Activated CD4-positive, alpha-beta memory T cell treated with anti-CD3 and anti-CD28 coated beads, Interleukin-2, amount 10 ng/mL, durations not matched to agents 7 days and 5 days (primary cell): ENCODE measurements around the gene TULP4. TPM values are rescaled to one million over a fixed set of nuclear protein-coding genes. Genes with fewer than 3 reads are reported as not detected.

Experiments used
- CTCF ChIA-PET: fragments of 350-600 bp; sonication (Branson Sonifier 250); formaldehyde crosslinking; loops from one replicate; lab custom pipeline; 2021; ENCODE audit warnings: antibody characterized with exemption, inconsistent platforms; lab: Charles Lee
- POLR2A ChIA-PET: fragments of 350-600 bp; sonication (Branson Sonifier 250); formaldehyde crosslinking; loops from one replicate; lab custom pipeline; 2021; ENCODE audit warnings: antibody characterized with exemption; lab: Charles Lee
- DNase-seq: peaks from one replicate; pipeline ENCODE4 v3.0.0-alpha.2; 2020
- H3K27ac Mint-ChIP-seq: one replicate; pipeline ENCODE4 v1.8.0; 2021; ENCODE audit warnings: mild to moderate bottlenecking, mixed read lengths
- H3K27me3 Mint-ChIP-seq: one replicate; pipeline ENCODE4 v1.8.0; 2021; ENCODE audit warnings: mixed read lengths
- H3K36me3 Mint-ChIP-seq: one replicate; pipeline ENCODE4 v1.8.0; 2021; ENCODE audit warnings: low read depth, mixed read lengths
- H3K4me1 Mint-ChIP-seq: one replicate; pipeline ENCODE4 v1.8.0; 2021; ENCODE audit warnings: mixed read lengths
- H3K4me3 Mint-ChIP-seq: one replicate; pipeline ENCODE4 v1.8.0; 2021; ENCODE audit warnings: mild to moderate bottlenecking, mixed read lengths
- H3K9me3 Mint-ChIP-seq: one replicate; pipeline ENCODE4 v1.8.0; 2021; ENCODE audit warnings: mixed read lengths
- total RNA-seq, 2 experiments: library from RNA; stranded (reverse); gene quantifications; one replicate each; pipeline ENCODE4 v1.2.3, GENCODE V29; 2021

The TULP4 gene
- total RNA-seq, 2 experiments from 2014 or later: 25.0 to 27.0 TPM

DNA sequence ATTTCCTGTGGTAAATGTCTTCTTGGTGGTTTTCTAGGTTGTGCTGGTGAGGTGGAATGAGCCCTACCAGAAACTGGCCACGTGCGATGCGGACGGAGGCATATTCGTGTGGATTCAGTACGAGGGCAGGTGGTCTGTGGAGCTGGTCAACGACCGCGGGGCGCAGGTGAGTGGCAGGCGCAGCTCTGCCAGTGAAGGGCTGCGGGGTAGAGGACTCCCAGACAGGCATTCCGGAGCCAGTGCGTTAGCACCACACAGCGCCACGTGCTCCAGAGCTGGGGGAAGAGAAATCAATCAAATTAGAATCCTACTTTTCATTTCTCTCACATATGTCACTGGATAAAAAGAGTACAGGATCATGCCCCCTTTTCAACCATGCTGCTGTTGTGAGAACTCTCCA lies 100.8 kb downstream of the TULP4 start:
- DNase-seq: no peak
- Mint-ChIP-seq H3K4me3 (no peak overlapping the region), H3K36me3 (no peaks in the 10 kb centered on the region), H3K27me3 (no peaks in the 10 kb centered on the region), H3K4me1 (no peaks in the 10 kb centered on the region), H3K27ac (no peak overlapping the region), H3K9me3 (no peaks in the 10 kb centered on the region)
- CTCF ChIA-PET: interaction anchor here (0.5 kb wide), 1 partner anchor 336 kb away, joined by 3 read pairs; no protein-coding TSS in a partner anchor
- POLR2A ChIA-PET: no interaction called here

- ChIA-PET POLR2A (no interaction called here), CTCF (no interaction called here)
- DNase-seq: no peak
- Mint-ChIP-seq H3K4me3 (no peak overlapping the region), H3K27ac (no peak overlapping the region), H3K27me3 (no peaks in the 10 kb centered on the region), H3K36me3 (no peaks in the 10 kb centered on the region), H3K9me3 (no peaks in the 10 kb centered on the region), H3K4me1 (no peaks in the 10 kb centered on the region)
These were observed 101.7 kb downstream of the TULP4 start for GRCh38 chr6:158413814-158414565.

DNA sequence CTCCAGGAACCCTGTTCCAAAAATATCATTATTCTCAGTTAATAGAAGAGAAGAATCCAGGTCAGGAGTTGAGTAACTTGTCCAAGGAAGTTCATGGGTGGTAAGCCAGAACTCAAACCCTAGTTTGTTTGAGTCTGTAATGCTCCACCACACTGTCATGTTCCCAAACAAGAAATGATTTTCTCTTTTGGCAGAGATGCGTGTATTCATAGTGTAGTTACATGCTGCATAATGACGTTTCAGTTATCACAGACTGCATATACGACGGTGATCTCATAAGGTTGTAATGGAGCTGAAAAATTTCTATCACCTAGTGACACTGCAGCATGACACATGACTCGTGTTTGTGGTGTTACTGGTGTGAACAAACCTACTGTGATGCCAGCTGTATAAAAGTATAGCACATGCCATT lies 102.6 kb downstream of the TULP4 start:
- Mint-ChIP-seq H3K27ac (no peak overlapping the region), H3K9me3 (peaks cover 2% of the 10 kb centered on the region), H3K4me1 (no peaks in the 10 kb centered on the region), H3K4me3 (no peak overlapping the region), H3K27me3 (no peaks in the 10 kb centered on the region), H3K36me3 (no peaks in the 10 kb centered on the region)
- no peak for DNase-seq
- ChIA-PET CTCF (no interaction called here), POLR2A (no interaction called here)

- H3K9me3 Mint-ChIP-seq: peaks cover 2% of the 10 kb centered on the region
- no peaks in the 10 kb centered on the region for H3K27me3 Mint-ChIP-seq
- H3K36me3 Mint-ChIP-seq: no peaks in the 10 kb centered on the region
- no peaks in the 10 kb centered on the region for H3K4me1 Mint-ChIP-seq
- no peak overlapping the region for H3K27ac Mint-ChIP-seq
- no peak overlapping the region for H3K4me3 Mint-ChIP-seq
- DNase-seq: no peak
- CTCF ChIA-PET: no interaction called here
- POLR2A ChIA-PET: no interaction called here
These were observed 103.4 kb downstream of the TULP4 start for GRCh38 chr6:158415666-158416065.

DNA sequence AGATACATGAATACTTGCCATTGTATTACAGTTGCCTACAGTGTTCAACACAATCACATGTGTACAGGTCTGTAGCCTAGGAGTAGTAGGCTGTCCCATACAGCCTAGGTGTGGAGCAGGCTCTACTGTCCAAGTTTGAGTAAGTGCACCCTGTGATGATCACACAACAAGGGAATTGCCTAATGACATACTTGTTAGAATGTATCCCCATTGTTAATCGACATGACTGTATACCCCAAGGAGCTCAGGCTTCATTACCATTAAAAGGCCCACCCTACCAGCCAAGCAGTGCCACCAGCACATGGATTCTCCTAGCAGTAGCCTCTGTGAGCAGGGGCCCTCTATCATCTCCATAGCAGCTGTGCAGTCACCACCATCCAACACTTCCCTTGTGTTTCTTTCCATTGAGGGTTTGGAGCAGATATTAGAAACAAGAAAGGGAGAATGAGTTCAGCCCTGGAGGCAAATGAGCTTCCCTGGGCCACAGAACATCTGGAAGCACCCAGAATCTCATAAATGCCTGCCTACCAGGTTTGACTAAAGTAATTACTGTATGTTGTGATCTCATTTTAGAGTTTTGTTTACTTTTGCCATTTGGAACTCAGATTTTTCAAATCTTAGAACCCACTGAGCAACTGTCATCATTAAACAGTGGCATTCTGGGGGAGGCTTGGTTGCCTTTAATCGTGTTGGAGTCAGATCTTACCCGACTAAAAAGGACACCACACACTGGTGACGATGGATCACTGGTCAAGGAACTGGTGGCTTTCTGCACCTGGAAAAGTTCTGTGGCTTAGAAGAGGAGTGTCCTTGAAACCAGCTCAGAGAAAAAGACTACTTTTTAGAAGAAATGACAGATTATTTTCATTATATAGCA lies 104.9 kb downstream of the TULP4 start:
- Mint-ChIP-seq H3K4me1 (no peaks in the 10 kb centered on the region), H3K36me3 (no peaks in the 10 kb centered on the region), H3K27me3 (no peaks in the 10 kb centered on the region), H3K27ac (no peak overlapping the region), H3K4me3 (no peak overlapping the region), H3K9me3 (peaks cover 2% of the 10 kb centered on the region)
- DNase-seq: no peak
- ChIA-PET CTCF (interaction anchor here (0.7 kb wide), 1 partner anchor 370 kb away, joined by 4 read pairs; no protein-coding TSS in a partner anchor), POLR2A (no interaction called here)

GRCh38 chr6:158417760-158418098 lies 105.5 kb downstream of the TULP4 start:
- no peak for DNase-seq
- no peaks in the 10 kb centered on the region for H3K27me3 Mint-ChIP-seq
- H3K4me3 Mint-ChIP-seq: no peak overlapping the region
- ChIA-PET POLR2A (no interaction called here), CTCF (interaction anchor here (0.7 kb wide), 2 partner anchors 369 to 668 kb away, joined by 3 to 4 read pairs; no protein-coding TSS in a partner anchor)
- no peaks in the 10 kb centered on the region for H3K36me3 Mint-ChIP-seq
- peaks cover 2% of the 10 kb centered on the region for H3K9me3 Mint-ChIP-seq
- no peak overlapping the region for H3K27ac Mint-ChIP-seq
- no peaks in the 10 kb centered on the region for H3K4me1 Mint-ChIP-seq

GRCh38 chr6:158418501-158418900 lies 106.2 kb downstream of the TULP4 start:
- H3K27ac Mint-ChIP-seq: no peak overlapping the region
- ChIA-PET POLR2A (no interaction called here), CTCF (interaction anchor here (0.6 to 1.2 kb wide), 3 partner anchors 32 to 668 kb away, joined by 3 to 4 read pairs (median 4); no protein-coding TSS in a partner anchor)
- no peak for DNase-seq
- H3K27me3 Mint-ChIP-seq: no peaks in the 10 kb centered on the region
- no peak overlapping the region for H3K4me3 Mint-ChIP-seq
- H3K36me3 Mint-ChIP-seq: no peaks in the 10 kb centered on the region
- peaks cover 2% of the 10 kb centered on the region for H3K9me3 Mint-ChIP-seq
- no peaks in the 10 kb centered on the region for H3K4me1 Mint-ChIP-seq

DNA sequence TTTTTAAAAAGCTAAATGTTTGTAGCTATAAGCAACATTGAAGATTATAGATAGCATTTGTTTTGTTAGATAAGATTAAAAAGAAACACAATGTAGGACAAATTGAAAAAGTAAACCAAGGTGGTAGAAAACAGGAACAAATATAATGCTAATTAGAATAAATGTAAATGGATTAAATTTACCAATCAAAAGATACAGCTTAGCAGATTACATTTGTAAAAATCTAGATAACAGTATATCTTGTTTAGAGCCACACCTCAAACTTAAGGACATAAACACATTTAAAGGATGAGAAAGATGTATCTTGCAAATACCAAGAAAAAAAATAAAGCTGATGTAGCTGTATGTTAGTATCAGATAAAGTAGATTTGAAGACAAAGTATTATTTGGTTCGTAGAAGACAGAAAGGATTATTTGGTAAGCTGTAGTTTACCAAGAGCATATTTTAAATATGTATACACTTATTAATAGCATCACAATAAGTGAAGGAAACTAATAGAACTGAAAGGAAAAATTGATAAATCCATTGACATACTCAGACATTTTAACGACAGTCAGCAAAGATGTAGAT lies 107.2 kb downstream of the TULP4 start:
- no peaks in the 10 kb centered on the region for H3K36me3 Mint-ChIP-seq
- no peak overlapping the region for H3K27ac Mint-ChIP-seq
- ChIA-PET CTCF (interaction anchor here (1.2 kb wide), 1 partner anchor 33 kb away, joined by 4 read pairs; no protein-coding TSS in a partner anchor), POLR2A (no interaction called here)
- no peak for DNase-seq
- peaks cover 2% of the 10 kb centered on the region for H3K9me3 Mint-ChIP-seq
- H3K27me3 Mint-ChIP-seq: no peaks in the 10 kb centered on the region
- no peak overlapping the region for H3K4me3 Mint-ChIP-seq
- H3K4me1 Mint-ChIP-seq: no peaks in the 10 kb centered on the region

- ChIA-PET CTCF (interaction anchor here (1.9 kb wide), 1 partner anchor 208 kb away, joined by 4 read pairs; no protein-coding TSS in a partner anchor), POLR2A (no interaction called here)
- Mint-ChIP-seq H3K27ac (no peak overlapping the region), H3K4me1 (no peaks in the 10 kb centered on the region), H3K4me3 (no peak overlapping the region), H3K9me3 (peaks cover 4% of the 10 kb centered on the region), H3K27me3 (no peaks in the 10 kb centered on the region), H3K36me3 (no peaks in the 10 kb centered on the region)
- no peak for DNase-seq
These were observed 109.1 kb downstream of the TULP4 start for GRCh38 chr6:158421381-158421780.

DNA sequence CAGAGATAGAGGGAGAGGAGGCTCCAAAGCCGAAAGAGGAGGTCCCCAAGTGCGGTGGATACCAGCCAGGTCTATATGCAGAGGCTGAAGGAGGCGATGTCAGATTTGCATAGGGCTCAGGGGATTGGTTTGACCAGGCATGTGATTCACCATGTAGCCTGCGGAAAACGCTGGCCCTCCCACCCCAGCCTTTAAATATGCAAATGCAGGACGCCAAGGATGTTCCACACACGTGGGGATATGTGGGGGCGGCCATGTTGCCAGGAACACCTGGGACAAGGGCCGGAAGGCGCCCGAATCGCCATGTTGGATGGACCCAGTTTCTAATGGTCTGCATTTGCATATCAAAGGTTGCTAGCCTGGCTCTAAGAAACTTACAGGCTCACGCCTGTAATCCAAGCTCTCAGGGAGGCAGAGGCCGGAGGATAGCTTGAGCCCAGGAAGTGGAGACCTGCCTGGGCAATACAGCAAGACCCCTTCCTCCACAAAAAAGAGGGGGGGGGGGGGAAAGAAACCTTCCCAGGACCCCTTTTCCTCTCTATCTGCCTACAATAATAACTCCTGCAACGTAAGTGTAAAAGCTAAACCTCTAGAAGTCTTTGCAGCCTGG lies 110.5 kb downstream of the TULP4 start:
- no peak overlapping the region for H3K27ac Mint-ChIP-seq
- H3K36me3 Mint-ChIP-seq: no peaks in the 10 kb centered on the region
- peaks cover 4% of the 10 kb centered on the region for H3K9me3 Mint-ChIP-seq
- no peak overlapping the region for H3K4me3 Mint-ChIP-seq
- DNase-seq: no peak
- H3K27me3 Mint-ChIP-seq: no peaks in the 10 kb centered on the region
- CTCF ChIA-PET: interaction anchor here (0.6 to 1.9 kb wide), 2 partner anchors 209 to 632 kb away, joined by 3 to 4 read pairs; no protein-coding TSS in a partner anchor
- no peaks in the 10 kb centered on the region for H3K4me1 Mint-ChIP-seq
- POLR2A ChIA-PET: no interaction called here

DNA sequence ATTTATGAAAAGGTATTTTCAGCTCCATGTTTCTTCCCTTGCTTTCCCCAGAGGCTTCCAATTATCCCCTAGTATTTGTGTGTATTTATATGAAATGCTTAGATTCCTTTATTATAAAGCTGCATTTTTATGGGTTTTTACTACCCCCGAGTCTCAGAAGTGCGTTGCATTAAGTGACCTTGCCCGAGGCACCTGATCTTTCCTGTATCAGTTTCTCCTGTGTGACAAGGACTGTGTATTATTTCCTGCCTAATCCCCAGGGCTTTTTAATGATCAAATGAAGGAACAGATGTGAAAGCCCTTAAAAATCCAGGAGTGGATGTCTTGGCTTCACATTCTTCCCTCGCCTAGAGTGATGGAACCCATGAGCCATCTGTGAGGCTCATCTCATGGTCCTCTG lies 118.8 kb downstream of the TULP4 start:
- Mint-ChIP-seq H3K9me3 (no peaks in the 10 kb centered on the region), H3K4me3 (no peak overlapping the region), H3K4me1 (no peaks in the 10 kb centered on the region), H3K27ac (no peak overlapping the region), H3K27me3 (no peaks in the 10 kb centered on the region), H3K36me3 (peaks cover 2% of the 10 kb centered on the region)
- ChIA-PET CTCF (no interaction called here), POLR2A (no interaction called here)
- DNase-seq: no peak

DNA sequence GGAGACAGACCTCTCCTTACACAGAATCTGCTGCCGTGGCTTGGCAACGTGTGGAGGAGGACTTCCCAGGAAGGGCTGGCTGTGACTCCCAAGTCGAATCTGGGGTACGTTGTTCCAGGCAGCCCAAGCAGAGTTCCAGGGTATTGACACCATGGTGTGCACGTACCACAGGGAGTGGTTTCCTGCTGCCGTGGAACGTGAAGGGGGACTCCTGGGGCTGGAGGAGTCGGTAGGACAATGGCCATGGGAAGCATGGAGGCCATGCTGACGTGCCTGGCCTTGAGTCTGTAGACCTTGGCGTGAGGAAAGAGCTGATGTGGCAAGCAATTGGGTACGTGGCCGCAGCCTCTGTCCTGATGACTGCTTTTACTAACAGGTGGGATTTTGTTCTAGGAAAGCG lies 119.3 kb downstream of the TULP4 start:
- Mint-ChIP-seq H3K27me3 (no peaks in the 10 kb centered on the region), H3K27ac (no peak overlapping the region), H3K4me3 (no peak overlapping the region), H3K9me3 (no peaks in the 10 kb centered on the region), H3K36me3 (peaks cover 2% of the 10 kb centered on the region), H3K4me1 (no peaks in the 10 kb centered on the region)
- ChIA-PET CTCF (no interaction called here), POLR2A (no interaction called here)
- no peak for DNase-seq

GRCh38 chr6:158437571-158437970 lies 125.3 kb downstream of the TULP4 start:
- Mint-ChIP-seq H3K27ac (no peak overlapping the region), H3K9me3 (no peaks in the 10 kb centered on the region), H3K36me3 (no peaks in the 10 kb centered on the region), H3K4me1 (peaks cover 2% of the 10 kb centered on the region), H3K4me3 (no peak overlapping the region), H3K27me3 (no peaks in the 10 kb centered on the region)
- POLR2A ChIA-PET: no interaction called here
- CTCF ChIA-PET: no interaction called here
- no peak for DNase-seq
